Neutrophil (primary cell): ENCODE results near the gene TSHZ2.

Experiments
- H3K27ac ChIP-seq: fragments of 200-600 bp; sonication (generic); 2 replicates; pipeline ENCODE4 v1.5.1; 2016; ENCODE audit warnings: mild to moderate bottlenecking, moderate library complexity
- H3K27me3 ChIP-seq: fragments of 200-600 bp; sonication (generic); 2 replicates; pipeline ENCODE4 v1.6.0; 2016; ENCODE audit warnings: mild to moderate bottlenecking
- H3K36me3 ChIP-seq: fragments of 200-600 bp; sonication (generic); 2 replicates; pipeline ENCODE4 v1.5.1; 2017
- H3K4me1 ChIP-seq, 2 experiments: fragments of 200-600 bp in 1 of 2; sonication (generic) in 1 of 2; 1 replicate in 1 of 2; 2 replicates in 1 of 2; pipeline versions ENCODE4 v1.5.1 to v1.6.1; 2013 to 2016; ENCODE audit warnings: low read depth in 1 of 2, low read length in 1 of 2, mild to moderate bottlenecking in 1 of 2, moderate library complexity in 1 of 2; ENCODE audit not compliant: control insufficient read depth in 1 of 2, insufficient read depth in 1 of 2
- H3K4me3 ChIP-seq, 2 experiments: fragments of 200-600 bp in 1 of 2; sonication (generic) in 1 of 2; 1 replicate in 1 of 2; 2 replicates in 1 of 2; pipeline ENCODE4 v1.5.1; 2013 to 2016; ENCODE audit warnings: low read depth in 1 of 2, low read length in 1 of 2, mild to moderate bottlenecking in 1 of 2, moderate library complexity in 1 of 2
- H3K9me3 ChIP-seq: fragments of 200-600 bp; sonication (generic); 2 replicates; pipeline ENCODE4 v1.5.1; 2016
- CTCF ChIP-seq: fragments of 200-600 bp; sonication (generic); IDR thresholded peaks from 2 replicates; pipeline ENCODE4 v1.5.1; 2016; ENCODE audit warnings: antibody characterized with exemption

The TSHZ2 gene

GRCh38 chr20:52994184-52994970 lies 22.2 kb downstream of the TSHZ2 start:
- no peak overlapping the region for H3K27ac ChIP-seq
- TF ChIP-seq CTCF = no peak
- no peaks in the 10 kb centered on the region for H3K36me3 ChIP-seq
- no peaks in the 10 kb centered on the region for H3K4me1 ChIP-seq
- H3K27me3 ChIP-seq = no peaks in the 10 kb centered on the region
- no peak overlapping the region for H3K4me3 ChIP-seq
- H3K9me3 ChIP-seq = no peaks in the 10 kb centered on the region

GRCh38 chr20:52996130-52996529 lies 24.0 kb downstream of the TSHZ2 start:
- no peaks in the 10 kb centered on the region for H3K4me1 ChIP-seq
- H3K4me3 ChIP-seq = no peak overlapping the region
- no peaks in the 10 kb centered on the region for H3K9me3 ChIP-seq
- H3K27ac ChIP-seq = no peak overlapping the region
- no peaks in the 10 kb centered on the region for H3K27me3 ChIP-seq
- no peaks in the 10 kb centered on the region for H3K36me3 ChIP-seq
- TF ChIP-seq CTCF = no peak

- Histone ChIP-seq H3K4me3 (no peak overlapping the region), H3K36me3 (no peaks in the 10 kb centered on the region), H3K27me3 (no peaks in the 10 kb centered on the region), H3K4me1 (no peaks in the 10 kb centered on the region), H3K27ac (no peak overlapping the region), H3K9me3 (no peaks in the 10 kb centered on the region)
- TF ChIP-seq CTCF = no peak
Measured at GRCh38 chr20:52996658-52997057, 24.5 kb downstream of the TSHZ2 start.

- no peak overlapping the region for H3K4me3 ChIP-seq
- no peaks in the 10 kb centered on the region for H3K36me3 ChIP-seq
- no peaks in the 10 kb centered on the region for H3K9me3 ChIP-seq
- no peaks in the 10 kb centered on the region for H3K4me1 ChIP-seq
- no peaks in the 10 kb centered on the region for H3K27me3 ChIP-seq
- no peak overlapping the region for H3K27ac ChIP-seq
- TF ChIP-seq CTCF = no peak
Measured at GRCh38 chr20:52998268-52998667, 26.1 kb downstream of the TSHZ2 start.

GRCh38 chr20:52999040-52999439 lies 26.9 kb downstream of the TSHZ2 start:
- H3K27me3 ChIP-seq = no peaks in the 10 kb centered on the region
- no peak overlapping the region for H3K4me3 ChIP-seq
- no peak for TF ChIP-seq CTCF
- no peaks in the 10 kb centered on the region for H3K9me3 ChIP-seq
- no peak overlapping the region for H3K27ac ChIP-seq
- no peaks in the 10 kb centered on the region for H3K4me1 ChIP-seq
- no peaks in the 10 kb centered on the region for H3K36me3 ChIP-seq
